HG03066 (cell line): ENCODE data around the gene CPM.
"Not testable (repeated sequence)": the region's sequence is repeated elsewhere in the genome, so short reads cannot be mapped to it uniquely, and the experiment has no call there.

Source experiments
- ATAC-seq: cut with Tn5 transposase; IDR thresholded peaks from one replicate; pipeline ENCODE4 v1.9.1; 2021; ENCODE audit warnings: low read depth; ENCODE audit not compliant: unreplicated experiment

Gene CPM

DNA sequence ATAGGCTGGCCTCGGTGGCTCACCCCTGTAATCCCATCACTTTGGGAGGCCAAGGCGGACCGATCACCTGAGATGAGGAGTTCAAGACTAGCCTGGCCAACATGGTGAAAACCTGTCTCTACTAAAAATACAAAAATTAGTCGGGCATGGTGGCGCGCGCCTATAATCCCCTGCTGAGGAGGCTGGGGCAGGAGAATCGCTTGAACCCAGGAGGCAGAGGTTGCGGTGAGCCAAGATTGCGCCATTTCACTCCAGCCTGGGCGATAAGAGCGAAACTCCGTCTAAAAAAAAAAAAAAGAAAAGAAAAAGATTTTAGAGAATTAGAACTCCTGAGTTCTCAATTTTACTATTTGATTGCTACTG is 123.0 kb downstream of the CPM start:
- ATAC-seq, result not testable (repeated sequence)

DNA sequence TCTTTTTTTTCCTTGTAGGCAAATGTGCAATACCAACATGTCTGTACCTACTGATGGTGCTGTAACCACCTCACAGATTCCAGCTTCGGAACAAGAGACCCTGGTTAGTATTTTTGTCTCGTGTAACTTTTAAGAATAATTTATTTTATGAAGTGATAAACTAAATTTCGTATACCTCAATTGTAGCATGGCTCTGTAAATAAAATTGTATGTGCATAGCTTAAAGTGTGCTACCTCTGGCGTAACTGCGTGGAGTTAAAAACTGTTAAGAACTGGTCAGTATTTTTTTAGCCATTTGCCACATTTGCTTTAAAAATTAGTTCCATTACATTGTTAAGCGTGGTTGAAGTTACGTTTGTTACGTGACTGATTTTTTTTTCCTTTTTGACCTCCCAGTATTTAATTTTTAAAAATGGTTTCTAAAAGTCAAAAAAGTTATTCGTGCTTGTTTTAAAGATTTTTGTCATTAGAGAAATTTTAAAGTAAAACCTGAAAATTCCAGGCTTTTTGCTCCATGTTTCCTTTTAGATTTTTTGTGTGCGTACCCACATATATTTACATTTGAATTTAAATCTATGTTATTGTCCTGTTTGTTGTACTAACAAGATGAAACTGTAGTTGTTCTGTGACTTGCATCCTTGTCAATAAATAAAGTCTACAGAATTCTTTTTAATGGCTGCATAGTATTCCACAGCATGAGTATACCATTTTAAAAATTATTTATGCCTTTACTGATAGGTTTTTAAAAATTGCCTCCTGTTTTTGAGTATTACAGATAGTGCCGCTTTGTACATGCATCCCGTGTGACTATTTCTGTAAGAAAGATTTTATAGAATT is 123.6 kb downstream of the CPM start:
- no peak for ATAC-seq

DNA sequence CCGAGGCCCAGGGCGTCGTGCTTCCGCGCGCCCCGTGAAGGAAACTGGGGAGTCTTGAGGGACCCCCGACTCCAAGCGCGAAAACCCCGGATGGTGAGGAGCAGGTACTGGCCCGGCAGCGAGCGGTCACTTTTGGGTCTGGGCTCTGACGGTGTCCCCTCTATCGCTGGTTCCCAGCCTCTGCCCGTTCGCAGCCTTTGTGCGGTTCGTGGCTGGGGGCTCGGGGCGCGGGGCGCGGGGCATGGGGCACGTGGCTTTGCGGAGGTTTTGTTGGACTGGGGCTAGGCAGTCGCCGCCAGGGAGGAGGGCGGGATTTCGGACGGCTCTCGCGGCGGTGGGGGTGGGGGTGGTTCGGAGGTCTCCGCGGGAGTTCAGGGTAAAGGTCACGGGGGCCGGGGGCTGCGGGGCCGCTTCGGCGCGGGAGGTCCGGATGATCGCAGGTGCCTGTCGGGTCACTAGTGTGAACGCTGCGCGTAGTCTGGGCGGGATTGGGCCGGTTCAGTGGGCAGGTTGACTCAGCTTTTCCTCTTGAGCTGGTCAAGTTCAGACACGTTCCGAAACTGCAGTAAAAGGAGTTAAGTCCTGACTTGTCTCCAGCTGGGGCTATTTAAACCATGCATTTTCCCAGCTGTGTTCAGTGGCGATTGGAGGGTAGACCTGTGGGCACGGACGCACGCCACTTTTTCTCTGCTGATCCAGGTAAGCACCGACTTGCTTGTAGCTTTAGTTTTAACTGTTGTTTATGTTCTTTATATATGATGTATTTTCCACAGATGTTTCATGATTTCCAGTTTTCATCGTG is 124.4 kb downstream of the CPM start:
- peak; percentile 52 for ATAC-seq

DNA sequence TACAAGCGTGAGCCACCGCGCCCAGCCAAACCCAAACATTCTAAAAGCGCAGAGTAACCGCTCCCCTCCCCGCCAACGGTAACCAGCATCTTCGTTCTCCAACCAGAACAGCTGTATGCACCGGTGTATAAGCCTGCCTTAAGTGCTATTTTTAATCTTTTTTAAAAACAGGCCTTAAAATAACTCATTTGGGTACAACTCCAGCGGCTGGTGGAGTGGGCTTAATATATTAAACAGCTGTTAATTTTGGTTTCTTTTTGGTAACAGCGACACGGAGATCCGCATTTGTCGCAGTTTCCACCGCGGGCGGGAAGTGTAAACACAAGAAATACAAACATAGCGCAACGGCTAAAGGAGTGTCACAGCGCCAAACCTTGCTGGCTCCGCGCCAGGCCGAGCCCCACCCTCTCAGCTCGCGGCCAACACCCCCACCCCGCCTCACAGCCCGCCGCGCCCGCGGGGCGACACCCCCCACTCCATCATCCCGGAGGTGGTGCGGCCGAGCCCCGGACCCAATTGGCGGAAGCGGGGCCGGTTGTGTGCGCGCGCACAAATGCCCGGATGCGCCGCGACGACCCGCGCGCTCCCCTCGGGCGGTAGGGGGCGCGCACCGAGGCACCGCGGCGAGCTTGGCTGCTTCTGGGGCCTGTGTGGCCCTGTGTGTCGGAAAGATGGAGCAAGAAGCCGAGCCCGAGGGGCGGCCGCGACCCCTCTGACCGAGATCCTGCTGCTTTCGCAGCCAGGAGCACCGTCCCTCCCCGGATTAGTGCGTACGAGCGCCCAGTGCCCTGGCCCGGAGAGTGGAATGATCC is 125.2 kb downstream of the CPM start, which contains the start of gene MDM2:
Gene MDM2 (plus strand): TSS at position 602 of the 812 bp plus-strand sequence. CDS start 301 bp downstream, outside the sequence.
- peak; percentile 62 for ATAC-seq

DNA sequence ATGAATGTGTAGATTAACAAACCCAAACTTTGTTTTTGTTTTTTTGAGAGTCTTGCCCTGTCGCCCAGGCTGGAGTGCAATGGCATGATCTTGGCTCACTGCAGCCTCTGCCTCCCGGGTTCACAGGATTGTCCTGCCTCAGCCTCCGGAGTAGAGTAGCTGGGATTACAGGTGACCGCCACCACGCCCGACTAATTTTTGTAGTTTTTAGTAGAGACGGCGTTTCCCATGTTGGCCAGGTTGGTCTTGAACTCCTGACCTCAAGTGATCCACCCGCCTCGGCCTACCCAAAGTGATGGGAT is 125.7 kb downstream of the CPM start:
- not testable (repeated sequence) for ATAC-seq

DNA sequence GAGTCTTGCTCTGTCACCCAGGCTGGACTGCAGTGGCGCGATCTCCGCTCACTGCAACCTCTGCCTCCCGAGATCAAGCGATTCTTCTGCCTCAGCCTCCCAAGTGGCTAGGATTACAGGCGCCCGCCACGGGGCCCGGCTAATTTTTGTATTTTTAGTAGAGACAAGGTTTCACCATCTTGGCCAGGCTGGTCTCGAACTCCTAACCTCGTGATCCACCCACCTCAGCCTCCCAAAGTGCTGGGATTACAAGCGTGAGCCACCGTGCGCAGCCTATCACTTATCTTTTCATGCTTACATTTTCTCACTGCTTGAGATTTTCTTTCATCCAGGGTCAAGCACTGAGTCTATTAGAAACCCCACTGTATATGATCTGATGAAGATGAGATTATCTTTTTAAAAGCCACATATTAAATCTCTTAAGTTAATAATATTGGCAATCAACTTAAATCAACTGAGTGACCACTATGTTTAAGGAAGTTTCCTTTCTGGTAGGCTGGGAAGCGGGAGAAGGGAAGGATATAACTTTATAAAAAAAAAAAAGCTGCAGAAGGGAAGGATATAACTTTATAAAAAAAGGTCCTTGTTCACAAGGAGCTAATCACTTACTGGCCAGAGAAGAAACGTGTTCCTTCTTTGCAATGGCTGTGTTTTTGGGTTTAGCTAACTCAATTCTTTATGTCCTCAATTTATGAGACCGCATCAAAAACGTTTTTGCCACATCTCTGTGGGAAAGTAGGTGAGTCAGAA is 126.3 kb downstream of the CPM start:
- no peak for ATAC-seq

DNA sequence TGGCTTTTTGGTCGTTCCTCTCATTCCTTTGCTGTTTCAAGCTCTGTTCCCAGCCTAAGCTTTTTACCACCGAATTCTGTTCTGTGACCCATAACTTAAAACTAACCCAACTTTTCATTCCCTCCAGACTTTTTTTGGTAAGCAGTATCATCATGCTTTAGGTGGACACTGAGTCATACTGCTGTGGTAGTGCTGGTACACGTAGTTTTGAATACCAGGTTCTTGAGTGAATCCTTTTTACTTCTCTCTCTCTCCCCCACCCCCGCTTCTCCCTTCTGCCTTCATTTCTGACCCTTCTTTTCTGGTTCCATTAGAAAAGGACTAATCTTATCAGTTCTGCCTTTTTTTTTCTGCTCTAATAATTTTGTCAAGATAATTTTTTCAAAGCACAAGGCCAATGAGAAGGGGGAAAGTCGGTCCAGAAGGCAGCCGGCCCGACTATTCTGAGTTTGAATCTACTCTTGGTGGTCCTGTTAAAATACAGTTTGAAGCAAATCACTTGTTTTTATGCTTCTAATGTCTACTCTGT is 127.3 kb downstream of the CPM start:
- ATAC-seq, result no peak

DNA sequence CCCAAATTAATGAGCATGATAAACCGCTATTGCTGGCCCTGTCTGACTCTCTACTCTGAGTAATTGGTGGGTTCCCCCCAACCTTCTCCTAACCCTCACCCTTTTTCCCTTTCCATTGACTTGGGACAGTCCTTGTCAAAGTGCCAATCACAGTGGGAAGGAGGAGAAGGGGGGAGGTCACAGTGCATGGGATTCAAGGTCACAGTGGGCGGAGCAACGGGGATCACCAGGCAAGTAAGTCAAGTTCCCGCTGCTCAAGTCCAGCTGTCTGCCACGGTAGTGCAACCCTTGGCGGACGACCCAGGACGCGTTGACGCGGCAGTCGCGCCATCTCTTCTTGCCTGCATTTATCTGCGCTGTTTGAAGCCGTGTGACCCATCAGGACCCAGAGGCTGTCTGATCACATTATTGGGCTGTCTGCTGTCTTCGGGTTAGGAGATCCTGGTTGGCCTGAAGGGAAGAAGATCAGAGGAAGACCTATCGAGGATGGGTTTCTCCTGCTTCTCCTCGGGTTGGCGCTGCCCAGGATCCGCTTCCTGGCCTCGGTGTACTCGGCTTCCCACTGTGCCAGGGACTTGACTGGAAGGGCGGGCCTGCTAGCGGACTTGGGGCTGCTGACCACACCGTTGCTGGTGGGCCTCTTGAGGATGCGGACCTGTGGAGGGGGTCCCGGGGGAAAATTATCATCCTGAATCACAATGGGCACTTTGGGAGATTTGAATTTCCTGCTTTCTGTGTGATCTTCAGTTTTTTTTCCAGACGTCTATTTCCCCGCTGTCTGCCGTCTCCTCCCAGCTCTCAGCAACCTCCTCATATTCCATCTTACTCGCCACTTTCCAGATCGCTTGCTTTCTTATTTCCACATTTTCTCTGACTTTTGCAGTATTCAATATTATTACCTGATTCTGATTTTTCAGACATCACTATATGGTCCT is 128.0 kb downstream of the CPM start:
- no peak for ATAC-seq

DNA sequence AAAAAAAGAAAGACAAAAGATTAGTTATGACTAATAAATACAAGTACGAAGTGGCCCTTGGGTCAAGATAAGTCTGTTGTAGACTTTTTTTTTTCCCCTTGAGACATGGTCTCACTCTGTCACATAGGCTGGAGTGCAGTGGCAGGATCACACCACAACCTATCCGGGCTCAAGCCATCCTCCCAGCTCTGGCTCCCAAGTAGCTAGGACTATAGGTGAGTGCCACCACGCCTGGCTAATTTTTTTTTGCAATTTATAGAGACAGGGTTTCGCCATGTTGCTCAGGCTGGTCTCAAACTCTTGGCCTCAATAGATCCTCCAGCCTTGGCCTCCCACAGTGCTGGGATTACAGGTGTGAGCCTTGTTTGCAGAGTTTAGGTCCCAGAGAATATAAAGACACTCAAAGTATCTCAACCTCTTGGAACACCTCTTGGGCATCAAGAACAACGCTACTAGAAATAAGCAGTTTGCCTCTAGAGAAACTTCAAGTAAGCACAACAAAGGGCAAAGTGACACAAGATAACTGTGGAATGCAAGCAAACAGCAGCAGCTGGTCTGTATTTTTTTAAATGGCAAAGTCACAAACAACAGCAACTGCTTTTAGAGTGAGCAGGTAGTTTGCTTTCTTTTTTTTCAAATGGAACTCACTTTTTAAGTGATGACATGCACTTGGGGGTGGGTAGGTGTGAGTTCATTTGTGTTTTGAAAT is 128.9 kb downstream of the CPM start:
- ATAC-seq, result no peak

DNA sequence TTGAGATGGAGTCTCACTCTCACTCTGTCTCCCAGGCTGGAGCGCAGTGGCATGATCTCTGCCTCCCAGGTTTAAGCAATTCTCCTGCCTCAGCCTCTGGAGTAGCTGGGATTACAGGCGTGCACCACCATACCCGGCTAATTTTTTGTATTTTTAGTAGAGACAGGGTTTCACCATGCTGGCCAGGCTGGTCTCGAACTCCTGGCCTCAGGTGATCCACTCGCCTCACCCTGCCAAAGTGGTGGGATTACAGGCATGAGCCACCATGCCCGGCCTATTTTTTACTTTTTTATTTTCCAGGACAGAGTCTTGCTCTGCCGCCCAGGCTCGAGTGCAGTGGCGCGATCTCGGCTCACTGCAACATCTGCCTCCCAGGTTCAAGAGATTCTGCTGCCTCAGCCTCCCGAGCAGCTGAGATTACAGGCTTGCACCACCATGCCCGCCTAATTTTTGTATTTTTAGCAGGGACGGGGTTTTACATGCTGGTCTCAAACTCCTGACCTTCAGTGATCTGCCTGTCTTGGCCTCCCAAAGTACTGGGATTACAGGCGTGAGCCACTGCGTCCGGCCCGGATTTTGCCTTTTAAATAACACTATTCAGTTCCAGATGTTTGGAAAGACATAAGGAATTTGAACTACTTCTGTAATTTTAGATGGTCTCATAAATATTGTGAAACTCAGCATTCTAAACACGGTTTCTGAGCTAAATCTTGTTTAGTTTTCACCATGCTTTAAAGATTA is 129.9 kb downstream of the CPM start:
- ATAC-seq, result not testable (repeated sequence)

DNA sequence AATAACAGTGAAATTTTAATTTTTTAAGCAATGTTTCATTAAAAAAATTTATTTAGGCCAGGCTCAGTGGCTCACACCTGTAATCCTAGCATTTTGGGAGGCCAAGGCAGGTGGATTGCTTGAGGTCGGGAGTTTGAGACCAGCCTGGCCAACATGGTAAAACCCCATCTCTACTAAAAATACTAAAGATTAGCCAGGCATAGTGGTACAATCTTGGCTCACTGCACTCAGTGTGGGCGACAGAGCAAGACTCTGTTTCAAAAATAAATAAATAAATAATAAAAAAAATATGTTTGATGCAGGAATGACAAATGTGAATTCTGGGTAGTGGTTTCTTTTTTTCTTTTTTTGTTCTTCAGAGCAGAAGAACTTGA is 130.6 kb downstream of the CPM start:
- peak; percentile 16 for ATAC-seq
